ENCODE data around the gene NDUFB6.
"Not testable (repeated sequence)": the region's sequence is repeated elsewhere in the genome, so short reads cannot be mapped to it uniquely, and the experiment has no call there.

The NDUFB6 gene

GRCh38 chr9:32550150-32550561, 22.8 kb downstream of the NDUFB6 start:
- Histone ChIP-seq H3K4me3 (IDR thresholded peaks at IDR 0.05; ENCODE audit: insufficient read depth, low read depth, low read length) (no peak overlapping the region), H3K27ac (peak overlapping the region; percentile 34; the same call in 1 of the 2 replicates), H4K20me1 (ENCODE audit: insufficient read depth) (0 out of 2 replicates have a peak, but pooled peaks cover 2% of the 10 kb centered on the region), H3K4me1 (ENCODE audit: low read depth, poor library complexity, severe bottlenecking) (peaks cover 30% of the 10 kb centered on the region), H3K9ac (peak overlapping the region; percentile 82; the same call in 1 of the 2 replicates), H2AFZ (ENCODE audit: low read depth) (peak overlapping the region; percentile 86; the same call in 1 of the 2 replicates), H3K27me3 (ENCODE audit: insufficient read depth, low read depth) (no peaks in the 10 kb centered on the region), H3K79me2 (ENCODE audit: insufficient read depth, low read depth) (peaks cover 55% of the 10 kb centered on the region; the same call in 1 of the 2 replicates), H3K4me2 (peak overlapping the region; percentile 68), H3K36me3 (ENCODE audit: insufficient read depth) (no peaks in the 10 kb centered on the region)
- no peak for TF ChIP-seq CTCF (conservative IDR thresholded peaks at IDR 0.05; ENCODE audit: low read depth, low read length)

- H2AFZ ChIP-seq (ENCODE audit: low read depth); H3K27me3 ChIP-seq (ENCODE audit: insufficient read depth, low read depth); H3K27ac ChIP-seq; H3K9ac ChIP-seq; H3K4me2 ChIP-seq; H4K20me1 ChIP-seq (ENCODE audit: insufficient read depth); H3K36me3 ChIP-seq (ENCODE audit: insufficient read depth); H3K4me3 ChIP-seq (IDR thresholded peaks at IDR 0.05; ENCODE audit: insufficient read depth, low read depth, low read length): not testable (repeated sequence)
- Histone ChIP-seq H3K4me1 (ENCODE audit: low read depth, poor library complexity, severe bottlenecking) (peaks cover 11% of the 10 kb centered on the region), H3K79me2 (ENCODE audit: insufficient read depth, low read depth) (peaks cover 56% of the 10 kb centered on the region; the same call in 1 of the 2 replicates)
Observed at GRCh38 chr9:32548213-32548612, 24.7 kb downstream of the NDUFB6 start.

- H3K27me3 ChIP-seq (ENCODE audit: insufficient read depth, low read depth): no peaks in the 10 kb centered on the region
- TF ChIP-seq CTCF (conservative IDR thresholded peaks at IDR 0.05; ENCODE audit: low read depth, low read length): no peak
- no peak overlapping the region for H3K9ac ChIP-seq
- H2AFZ ChIP-seq (ENCODE audit: low read depth): no peak overlapping the region
- peaks cover 49% of the 10 kb centered on the region; the same call in 1 of the 2 replicates for H3K79me2 ChIP-seq (ENCODE audit: insufficient read depth, low read depth)
- H3K4me2 ChIP-seq: no peak overlapping the region
- H3K36me3 ChIP-seq (ENCODE audit: insufficient read depth): no peaks in the 10 kb centered on the region
- H3K27ac ChIP-seq: no peak overlapping the region
- H4K20me1 ChIP-seq (ENCODE audit: insufficient read depth): 0 out of 2 replicates have a peak, but pooled peaks cover 2% of the 10 kb centered on the region
- H3K4me1 ChIP-seq (ENCODE audit: low read depth, poor library complexity, severe bottlenecking): peaks cover 7% of the 10 kb centered on the region
- no peak overlapping the region for H3K4me3 ChIP-seq (IDR thresholded peaks at IDR 0.05; ENCODE audit: insufficient read depth, low read depth, low read length)
Observed at GRCh38 chr9:32545884-32546283, 27.1 kb downstream of the NDUFB6 start.

- no peaks in the 10 kb centered on the region for H4K20me1 ChIP-seq (ENCODE audit: insufficient read depth)
- H3K4me3 ChIP-seq (IDR thresholded peaks at IDR 0.05; ENCODE audit: insufficient read depth, low read depth, low read length): no peak overlapping the region
- no peak overlapping the region for H2AFZ ChIP-seq (ENCODE audit: low read depth)
- TF ChIP-seq CTCF (conservative IDR thresholded peaks at IDR 0.05; ENCODE audit: low read depth, low read length): no peak
- no peaks in the 10 kb centered on the region for H3K27me3 ChIP-seq (ENCODE audit: insufficient read depth, low read depth)
- H3K27ac ChIP-seq: no peak overlapping the region
- H3K79me2 ChIP-seq (ENCODE audit: insufficient read depth, low read depth): peaks cover 26% of the 10 kb centered on the region; the same call in 1 of the 2 replicates
- no peaks in the 10 kb centered on the region for H3K4me1 ChIP-seq (ENCODE audit: low read depth, poor library complexity, severe bottlenecking)
- no peak overlapping the region for H3K9ac ChIP-seq
- H3K4me2 ChIP-seq: no peak overlapping the region
- no peaks in the 10 kb centered on the region for H3K36me3 ChIP-seq (ENCODE audit: insufficient read depth)
Observed at GRCh38 chr9:32543047-32543446, 29.9 kb downstream of the NDUFB6 start.

- Histone ChIP-seq H3K27ac (no peak overlapping the region), H3K36me3 (ENCODE audit: insufficient read depth) (no peaks in the 10 kb centered on the region), H3K79me2 (ENCODE audit: insufficient read depth, low read depth) (no peaks in the 10 kb centered on the region), H3K4me2 (no peak overlapping the region), H3K9ac (no peak overlapping the region), H4K20me1 (ENCODE audit: insufficient read depth) (no peaks in the 10 kb centered on the region), H3K4me1 (ENCODE audit: low read depth, poor library complexity, severe bottlenecking) (no peaks in the 10 kb centered on the region), H2AFZ (ENCODE audit: low read depth) (no peak overlapping the region), H3K4me3 (IDR thresholded peaks at IDR 0.05; ENCODE audit: insufficient read depth, low read depth, low read length) (no peak overlapping the region), H3K27me3 (ENCODE audit: insufficient read depth, low read depth) (no peaks in the 10 kb centered on the region)
- TF ChIP-seq CTCF (conservative IDR thresholded peaks at IDR 0.05; ENCODE audit: low read depth, low read length): no peak
Observed at GRCh38 chr9:32533816-32534215, 39.1 kb downstream of the NDUFB6 start.
